Activated CD4-positive, alpha-beta T cell treated with anti-CD3 and anti-CD28 coated beads, Interleukin-2, amount 10 ng/mL, durations not matched to agents 7 days and 5 days (primary cell): ENCODE measurements around the gene ILKAP. TPM values are rescaled to one million over a fixed set of nuclear protein-coding genes. Genes with fewer than 3 reads are reported as not detected.

ENCODE experiments used
- CTCF ChIA-PET: fragments of 350-600 bp; sonication (Branson Sonifier 250); formaldehyde crosslinking; loops from one replicate; lab custom pipeline; 2021; ENCODE audit warnings: antibody characterized with exemption; lab: Charles Lee
- POLR2A ChIA-PET: fragments of 350-600 bp; sonication (Branson Sonifier 250); formaldehyde crosslinking; loops from one replicate; lab custom pipeline; 2021; ENCODE audit warnings: antibody characterized with exemption; lab: Charles Lee
- DNase-seq: peaks from one replicate; pipeline ENCODE4 v3.0.0-alpha.2; 2020
- H3K27ac Mint-ChIP-seq: one replicate; pipeline ENCODE4 v1.8.0; 2021; ENCODE audit warnings: mild to moderate bottlenecking, moderate library complexity, mixed read lengths
- H3K27me3 Mint-ChIP-seq: one replicate; pipeline ENCODE4 v1.8.0; 2021; ENCODE audit warnings: mixed read lengths
- H3K36me3 Mint-ChIP-seq: one replicate; pipeline ENCODE4 v1.8.0; 2021; ENCODE audit warnings: low read depth, mixed read lengths
- H3K4me1 Mint-ChIP-seq: one replicate; pipeline ENCODE4 v1.8.0; 2021; ENCODE audit warnings: mixed read lengths
- H3K4me3 Mint-ChIP-seq: one replicate; pipeline ENCODE4 v1.8.0; 2021; ENCODE audit warnings: mild to moderate bottlenecking, moderate library complexity, mixed read lengths
- H3K9me3 Mint-ChIP-seq: one replicate; pipeline ENCODE4 v1.8.0; 2021; ENCODE audit warnings: mixed read lengths
- total RNA-seq, 2 experiments: library from RNA; stranded (reverse); gene quantifications; one replicate each; pipeline ENCODE4 v1.2.3, GENCODE V29; 2021

ILKAP gene
- total RNA-seq, 2 experiments from 2014 or later, result 59.1 to 63.2 TPM

DNA sequence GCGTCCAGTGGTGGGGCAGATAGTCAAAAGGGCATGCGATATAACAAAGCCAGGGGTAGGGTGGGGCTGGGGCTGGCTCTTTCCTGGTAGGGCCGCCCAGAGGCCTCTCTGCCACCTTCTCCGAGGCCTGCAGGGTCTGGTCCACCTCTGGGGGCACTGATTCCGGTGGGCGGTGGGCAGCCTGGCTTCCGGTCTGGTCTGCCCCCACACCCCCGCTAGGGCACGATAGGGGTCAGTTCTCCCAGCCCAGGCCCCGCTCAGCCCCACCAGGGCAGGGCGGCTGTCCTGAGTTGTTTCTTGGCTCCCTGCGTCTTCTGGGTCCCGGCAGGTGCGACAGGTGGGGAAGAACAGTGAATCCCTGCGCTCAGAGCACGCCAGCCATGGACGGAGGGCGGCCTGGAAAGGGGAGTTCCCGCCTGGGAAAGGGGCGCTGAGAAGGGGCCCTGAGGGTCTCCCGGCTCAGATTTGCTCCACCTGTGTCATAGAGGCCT is 45.4 kb downstream of the ILKAP start:
- ChIA-PET CTCF (no interaction called here), POLR2A (no interaction called here)
- Mint-ChIP-seq H3K4me3 (no peak overlapping the region), H3K27ac (no peak overlapping the region), H3K4me1 (peaks cover 6% of the 10 kb centered on the region), H3K9me3 (no peaks in the 10 kb centered on the region), H3K36me3 (no peaks in the 10 kb centered on the region), H3K27me3 (peaks cover 17% of the 10 kb centered on the region)
- DNase-seq, result no peak

DNA sequence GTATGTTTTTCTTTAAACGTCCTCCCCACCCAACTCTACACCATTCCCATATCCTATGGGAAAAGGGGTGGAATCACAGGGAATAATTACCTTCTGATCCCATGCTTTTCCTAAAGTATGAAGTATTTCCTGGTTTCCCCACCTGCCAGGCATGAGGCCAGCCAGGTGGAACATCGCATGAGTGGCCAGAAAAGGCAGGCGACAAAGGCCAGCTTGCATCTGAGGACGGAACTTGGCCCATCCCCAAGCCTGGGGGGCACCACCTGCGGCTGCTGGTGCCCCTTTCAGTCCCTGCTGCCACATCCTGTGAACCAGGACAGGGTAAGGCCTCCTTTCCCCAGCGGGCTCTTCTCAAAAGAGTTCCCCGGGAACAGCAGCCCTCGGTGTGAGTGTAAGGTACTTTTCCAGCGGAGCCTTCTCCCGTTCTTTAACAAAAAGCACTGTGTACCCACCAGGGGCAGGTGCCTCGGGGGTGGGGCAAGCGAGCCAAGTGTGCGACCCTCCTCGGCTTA is 45.9 kb downstream of the ILKAP start:
- POLR2A ChIA-PET, result no interaction called here

GRCh38 chr2:238155761-238156694 is 47.5 kb downstream of the ILKAP start:
- ChIA-PET CTCF (no interaction called here), POLR2A (no interaction called here)
- Mint-ChIP-seq H3K36me3 (no peaks in the 10 kb centered on the region), H3K27ac (no peak overlapping the region), H3K4me3 (no peak overlapping the region), H3K9me3 (no peaks in the 10 kb centered on the region), H3K27me3 (peaks cover 11% of the 10 kb centered on the region), H3K4me1 (peaks cover 6% of the 10 kb centered on the region)
- no peak for DNase-seq

More for the DNA sequence above, 45.9 kb downstream of the ILKAP start:
- Mint-ChIP-seq H3K4me3 (no peak overlapping the region), H3K27ac (no peak overlapping the region), H3K36me3 (no peaks in the 10 kb centered on the region), H3K4me1 (peaks cover 6% of the 10 kb centered on the region), H3K9me3 (no peaks in the 10 kb centered on the region), H3K27me3 (peaks cover 15% of the 10 kb centered on the region)
- DNase-seq, result no peak
- CTCF ChIA-PET, result no interaction called here

- no peak overlapping the region for H3K27ac Mint-ChIP-seq
- H3K4me1 Mint-ChIP-seq, result peaks cover 5% of the 10 kb centered on the region
- CTCF ChIA-PET, result no interaction called here
- POLR2A ChIA-PET, result no interaction called here
- DNase-seq, result no peak
- no peaks in the 10 kb centered on the region for H3K9me3 Mint-ChIP-seq
- H3K4me3 Mint-ChIP-seq, result no peak overlapping the region
- peaks cover 8% of the 10 kb centered on the region for H3K27me3 Mint-ChIP-seq
- H3K36me3 Mint-ChIP-seq, result no peaks in the 10 kb centered on the region
Measured at GRCh38 chr2:238155051-238155760, 48.3 kb downstream of the ILKAP start.

DNA sequence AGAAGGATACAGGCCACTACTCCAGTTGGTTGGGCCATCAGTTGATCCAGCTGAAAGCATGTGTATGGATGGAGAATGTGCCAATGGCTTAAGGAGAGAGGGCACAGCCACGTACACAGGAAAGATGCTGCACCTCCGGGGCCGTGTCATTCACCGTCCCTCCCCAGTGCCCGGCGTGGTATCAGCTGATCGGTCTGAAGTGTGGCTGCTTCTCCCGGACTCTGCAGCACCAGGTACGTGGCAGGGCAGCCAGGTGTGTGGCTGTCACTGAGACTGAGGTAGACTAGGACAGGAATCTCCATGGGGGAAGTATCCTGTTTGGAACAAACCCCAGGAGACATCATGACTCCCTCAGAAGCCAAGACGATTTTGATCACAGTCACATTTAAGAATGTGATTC is 48.9 kb downstream of the ILKAP start:
- Mint-ChIP-seq H3K4me3 (no peak overlapping the region), H3K27me3 (peaks cover 4% of the 10 kb centered on the region), H3K9me3 (no peaks in the 10 kb centered on the region), H3K27ac (no peak overlapping the region), H3K4me1 (peaks cover 4% of the 10 kb centered on the region), H3K36me3 (no peaks in the 10 kb centered on the region)
- ChIA-PET POLR2A (no interaction called here), CTCF (no interaction called here)
- DNase-seq, result no peak

DNA sequence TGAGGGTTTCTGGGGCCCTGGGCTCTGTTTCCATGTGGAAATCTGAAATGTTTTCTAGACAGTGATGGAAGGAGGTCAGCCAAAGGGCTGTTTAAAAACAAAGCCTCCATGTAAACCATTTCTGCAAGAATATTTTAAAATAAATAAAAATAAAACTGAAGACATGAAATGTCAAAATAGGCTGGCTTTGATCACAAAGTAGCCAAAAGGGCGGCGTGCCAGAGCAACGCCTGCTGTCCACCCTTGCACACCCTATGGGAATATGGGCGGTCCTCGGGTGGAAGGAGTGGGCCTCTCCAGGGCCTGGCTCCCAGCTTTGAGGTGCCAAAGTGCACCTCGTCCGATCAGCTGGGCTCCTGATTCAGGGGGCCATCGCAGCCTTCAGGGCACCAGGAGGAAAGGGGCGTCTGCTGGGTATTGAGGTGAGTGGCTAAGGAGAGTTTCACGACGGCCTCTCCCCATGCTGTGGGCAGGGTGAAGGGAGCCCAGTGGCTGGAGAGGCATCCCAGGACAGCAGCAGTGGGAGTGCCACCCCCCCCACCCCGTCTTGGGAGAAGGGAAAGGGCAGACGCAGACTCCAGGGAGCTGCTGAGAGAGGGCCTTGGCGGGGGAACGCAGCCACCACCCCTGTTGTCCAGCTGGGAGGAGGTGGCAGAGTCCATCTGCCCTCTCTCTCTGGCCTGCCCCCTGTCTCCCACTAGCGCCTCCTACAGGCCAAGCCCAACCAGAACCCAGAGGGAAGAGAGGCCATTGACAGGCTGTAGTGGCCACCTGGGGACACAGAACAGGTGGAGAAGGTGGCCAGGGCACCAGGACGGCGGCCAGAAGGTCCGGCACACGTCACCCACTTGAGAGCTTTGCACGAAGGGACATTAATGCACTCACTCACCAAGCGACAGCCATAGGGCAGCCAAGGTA is 50.5 kb downstream of the ILKAP start:
- ChIA-PET POLR2A (no interaction called here), CTCF (interaction anchor here (0.7 kb wide), 1 partner anchor 9 kb away, joined by 3 read pairs; no protein-coding TSS in a partner anchor)
- no peak for DNase-seq
- Mint-ChIP-seq H3K27ac (no peak overlapping the region), H3K9me3 (no peaks in the 10 kb centered on the region), H3K4me3 (no peak overlapping the region), H3K4me1 (no peaks in the 10 kb centered on the region), H3K36me3 (no peaks in the 10 kb centered on the region), H3K27me3 (no peaks in the 10 kb centered on the region)

GRCh38 chr2:238151628-238152235 is 51.8 kb downstream of the ILKAP start:
- no peak for DNase-seq
- Mint-ChIP-seq H3K4me1 (no peaks in the 10 kb centered on the region), H3K27ac (no peak overlapping the region), H3K27me3 (no peaks in the 10 kb centered on the region), H3K4me3 (no peak overlapping the region), H3K9me3 (no peaks in the 10 kb centered on the region), H3K36me3 (no peaks in the 10 kb centered on the region)
- ChIA-PET CTCF (interaction anchor here (1.4 kb wide), 1 partner anchor 10 kb away, joined by 3 read pairs; no protein-coding TSS in a partner anchor), POLR2A (no interaction called here)

DNA sequence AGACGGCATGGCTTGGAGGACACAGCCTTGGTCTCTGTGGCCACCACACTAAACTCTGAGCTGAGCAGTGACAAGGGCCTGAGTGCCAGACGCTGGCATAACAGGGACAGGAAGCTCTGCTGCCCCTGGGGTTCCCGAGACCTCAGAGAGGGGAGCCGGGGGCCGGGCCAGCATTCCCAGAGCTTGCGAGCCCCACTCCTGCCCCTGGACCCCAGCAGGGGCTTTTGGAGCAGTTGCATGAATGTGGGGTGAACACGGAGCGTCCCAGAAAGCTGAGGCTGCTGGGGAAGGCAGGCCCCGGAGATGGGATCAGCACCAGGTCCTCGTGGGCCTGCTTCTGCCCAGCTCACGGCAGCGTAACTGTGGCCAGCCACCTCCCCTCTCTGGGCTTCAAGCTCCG is 52.3 kb downstream of the ILKAP start:
- H3K27me3 Mint-ChIP-seq, result no peaks in the 10 kb centered on the region
- H3K4me1 Mint-ChIP-seq, result no peaks in the 10 kb centered on the region
- ChIA-PET CTCF (interaction anchor here (1.4 kb wide), 1 partner anchor 9 kb away, joined by 3 read pairs; no protein-coding TSS in a partner anchor), POLR2A (no interaction called here)
- H3K27ac Mint-ChIP-seq, result no peak overlapping the region
- H3K9me3 Mint-ChIP-seq, result no peaks in the 10 kb centered on the region
- H3K36me3 Mint-ChIP-seq, result no peaks in the 10 kb centered on the region
- DNase-seq, result no peak
- no peak overlapping the region for H3K4me3 Mint-ChIP-seq

DNA sequence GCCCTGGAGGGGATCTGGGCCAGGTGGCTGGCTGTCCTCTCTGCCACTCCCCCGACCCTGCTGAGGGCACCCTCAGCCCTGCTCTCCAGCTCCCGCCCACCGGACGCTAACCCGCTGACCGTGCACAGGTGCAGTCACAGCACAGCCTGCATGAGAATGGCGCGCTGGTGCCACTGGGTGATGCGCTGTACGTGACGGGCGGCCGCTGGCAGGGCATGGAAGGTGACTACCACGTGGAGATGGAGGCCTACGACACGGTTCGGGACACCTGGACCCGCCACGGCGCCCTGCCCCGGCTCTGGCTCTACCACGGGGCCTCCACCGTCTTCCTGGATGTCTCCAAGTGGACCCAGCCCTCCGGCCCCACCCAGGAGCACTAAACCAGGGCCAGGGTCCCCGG is 52.8 kb downstream of the ILKAP start:
- no peak for DNase-seq
- ChIA-PET CTCF (interaction anchor here (1.4 kb wide), 1 partner anchor 9 kb away, joined by 3 read pairs; no protein-coding TSS in a partner anchor), POLR2A (no interaction called here)
- Mint-ChIP-seq H3K4me3 (no peak overlapping the region), H3K9me3 (no peaks in the 10 kb centered on the region), H3K27ac (no peak overlapping the region), H3K36me3 (no peaks in the 10 kb centered on the region), H3K4me1 (no peaks in the 10 kb centered on the region), H3K27me3 (no peaks in the 10 kb centered on the region)

GRCh38 chr2:238149841-238150572 is 53.5 kb downstream of the ILKAP start:
- ChIA-PET CTCF (no interaction called here), POLR2A (no interaction called here)
- H3K27me3 Mint-ChIP-seq, result no peaks in the 10 kb centered on the region
- no peaks in the 10 kb centered on the region for H3K36me3 Mint-ChIP-seq
- no peaks in the 10 kb centered on the region for H3K4me1 Mint-ChIP-seq
- H3K27ac Mint-ChIP-seq, result no peak overlapping the region
- no peak for DNase-seq
- H3K4me3 Mint-ChIP-seq, result no peak overlapping the region
- no peaks in the 10 kb centered on the region for H3K9me3 Mint-ChIP-seq

GRCh38 chr2:238148981-238149380 is 54.5 kb downstream of the ILKAP start:
- Mint-ChIP-seq H3K27me3 (no peaks in the 10 kb centered on the region), H3K4me3 (no peak overlapping the region), H3K27ac (no peak overlapping the region), H3K4me1 (no peaks in the 10 kb centered on the region), H3K36me3 (no peaks in the 10 kb centered on the region), H3K9me3 (no peaks in the 10 kb centered on the region)
- POLR2A ChIA-PET, result no interaction called here
- CTCF ChIA-PET, result no interaction called here
- DNase-seq, result no peak
